Gastroesophageal sphincter (tissue), 4 donors: Measurements from ENCODE around the gene ABHD1. TPM values are rescaled to one million over a fixed set of nuclear protein-coding genes. Genes with fewer than 3 reads are reported as not detected.

Experiments
- ATAC-seq: fragments of 150-250 bp; one replicate; pipeline ENCODE4 v1.9.1; 2016; ENCODE audit warnings: mild to moderate bottlenecking, moderate library complexity
- H3K27ac ChIP-seq, 4 donors: fragments of 200-600 bp; sonication (generic) in 3 of 4; 1 replicate in 3 of 4; 2 replicates in 1 of 4; pipeline ENCODE4 v1.5.1; 2016 to 2019
- H3K27me3 ChIP-seq: fragments of 200-600 bp; sonication (generic); one replicate; pipeline ENCODE4 v1.5.1; 2019
- H3K36me3 ChIP-seq, 2 donors: fragments of 200-600 bp; sonication (generic); one replicate each; pipeline ENCODE4 v1.5.1; 2019; ENCODE audit warnings: control low read depth in 1 of 2
- H3K4me1 ChIP-seq, 3 donors: fragments of 200-600 bp; sonication (generic); 1 replicate in 2 of 3; 2 replicates in 1 of 3; pipeline ENCODE4 v1.5.1; 2016 to 2019; ENCODE audit warnings: control low read depth in 2 of 3
- H3K4me3 ChIP-seq, 2 donors: fragments of 200-600 bp; sonication (generic); one replicate each; pipeline ENCODE4 v1.5.1; 2019; ENCODE audit warnings: mild to moderate bottlenecking in 1 of 2, moderate library complexity in 1 of 2
- H3K9me3 ChIP-seq, 3 donors: fragments of 200-600 bp; sonication (generic); one replicate each; pipeline ENCODE4 v1.5.1; 2017 to 2019; ENCODE audit warnings: control low read depth in 2 of 3
- CTCF ChIP-seq, 4 experiments: fragments of 200-600 bp in 2 of 4; fragments of 450-650 bp in 2 of 4; sonication (generic) in 1 of 4; IDR thresholded peaks; one replicate each; pipeline ENCODE4 v1.5.1; 2017 to 2019; ENCODE audit warnings: antibody characterized with exemption in 4 of 4, mild to moderate bottlenecking in 2 of 4, moderate library complexity in 2 of 4
- EP300 ChIP-seq: sonication (generic); formaldehyde crosslinking; IDR thresholded peaks from one replicate; pipeline ENCODE4 v1.6.1; 2017; ENCODE audit warnings: antibody characterized with exemption, mild to moderate bottlenecking
- POLR2A ChIP-seq, 2 donors: fragments of 450-650 bp; IDR thresholded peaks; one replicate each; pipeline ENCODE4 v1.6.1; 2017; ENCODE audit warnings: antibody characterized with exemption in 2 of 2, mild to moderate bottlenecking in 2 of 2, moderate library complexity in 1 of 2
- POLR2AphosphoS5 ChIP-seq: sonication (generic); formaldehyde crosslinking; IDR thresholded peaks from one replicate; pipeline ENCODE4 v1.6.1; 2017; ENCODE audit warnings: antibody characterized with exemption
- WGBS, 2 donors: methylation state at CpG; one replicate each; pipeline ENCODE4 v1.1.5; 2018; ENCODE audit warnings: low coverage in 1 of 2; 5-methylcytosine and 5-hydroxymethylcytosine counted together
- total RNA-seq, 4 donors: library from RNA; depleted of rRNA; stranded (reverse); fragments of >200 nt; gene quantifications; one replicate each; pipeline ENCODE4 v1.1.0, GENCODE V29; 2016

Gene ABHD1
- total RNA-seq, 4 donors from 2014 or later: 1.5 TPM; not detected in 3

- Histone ChIP-seq H3K4me3 (no peak overlapping the region), H3K4me1 (peaks cover 6 to 94% (median 40%) of the 10 kb centered on the region in 3 donors)
Measured at GRCh38 chr2:27081984-27082772, 41.4 kb upstream of the ABHD1 start.

GRCh38 chr2:27082773-27083409 is 40.7 kb upstream of the ABHD1 start:
- no peak for ATAC-seq
- Histone ChIP-seq H3K9me3 (no peaks in the 10 kb centered on the region), H3K4me3 (no peak overlapping the region), H3K36me3 (peaks cover 0 to 19% of the 10 kb centered on the region in 2 donors), H3K27ac (peak overlapping the region in 3 of 4 donors; percentile 12 to 98 (median 96)), H3K4me1 (peaks cover 6 to 94% (median 40%) of the 10 kb centered on the region in 3 donors), H3K27me3 (no peaks in the 10 kb centered on the region)
- TF ChIP-seq CTCF (IDR thresholded peaks at IDR 0.05): no peak
- no peak for TF ChIP-seq EP300
- no peak for TF ChIP-seq POLR2A (IDR thresholded peaks at IDR 0.05)
- TF ChIP-seq POLR2AphosphoS5: no peak
- 72 to 80% methylated on average over 1 to 4 of the region's 27 CpGs for WGBS, 2 donors

More at GRCh38 chr2:27081984-27082772, 41.4 kb upstream of the ABHD1 start:
- ATAC-seq: no peak
- no peak for TF ChIP-seq POLR2AphosphoS5
- no peak for TF ChIP-seq POLR2A (IDR thresholded peaks at IDR 0.05)
- TF ChIP-seq EP300: no peak
- TF ChIP-seq CTCF (IDR thresholded peaks at IDR 0.05): no peak
- no CpG with 5 or more reads among the region's 38 CpGs for WGBS, 2 donors
- Histone ChIP-seq H3K36me3 (peaks cover 0 to 19% of the 10 kb centered on the region in 2 donors), H3K9me3 (no peaks in the 10 kb centered on the region), H3K27me3 (no peaks in the 10 kb centered on the region), H3K27ac (peak overlapping the region in 2 of 4 donors; percentile 96 to 98)

GRCh38 chr2:27083410-27084296 is 40.0 kb upstream of the ABHD1 start:
- TF ChIP-seq CTCF (IDR thresholded peaks at IDR 0.05) (no peak), POLR2AphosphoS5 (no peak), POLR2A (IDR thresholded peaks at IDR 0.05) (no peak), EP300 (no peak)
- 38 to 70% methylated on average over 1 to 8 of the region's 20 CpGs for WGBS, 2 donors
- H3K27me3 ChIP-seq: no peaks in the 10 kb centered on the region
- ATAC-seq: no peak
- peak overlapping the region in 3 of 4 donors; percentile 12 to 98 (median 96) for H3K27ac ChIP-seq
- no peak overlapping the region for H3K4me3 ChIP-seq
- H3K4me1 ChIP-seq: peaks cover 6 to 97% (median 37%) of the 10 kb centered on the region in 3 donors
- H3K36me3 ChIP-seq: peaks cover 0 to 19% of the 10 kb centered on the region in 2 donors
- no peaks in the 10 kb centered on the region for H3K9me3 ChIP-seq

- H3K27me3 ChIP-seq: no peaks in the 10 kb centered on the region
- 60 to 92% methylated on average over 3 of the region's 6 CpGs for WGBS, 2 donors
- no peak for TF ChIP-seq EP300
- TF ChIP-seq POLR2AphosphoS5: no peak
- no peak for TF ChIP-seq POLR2A (IDR thresholded peaks at IDR 0.05)
- TF ChIP-seq CTCF (IDR thresholded peaks at IDR 0.05): no peak
- H3K4me1 ChIP-seq: peaks cover 6 to 90% (median 37%) of the 10 kb centered on the region in 3 donors
- no peaks in the 10 kb centered on the region for H3K9me3 ChIP-seq
- peak overlapping the region in 3 of 4 donors; percentile 86 to 98 (median 95) for H3K27ac ChIP-seq
- no peak overlapping the region for H3K4me3 ChIP-seq
- H3K36me3 ChIP-seq: peaks cover 0 to 19% of the 10 kb centered on the region in 2 donors
- ATAC-seq: no peak
Measured at GRCh38 chr2:27084297-27085061, 39.1 kb upstream of the ABHD1 start.
